Natural killer cell (primary cell): ENCODE measurements around the gene DARS2. TPM values are rescaled to one million over a fixed set of nuclear protein-coding genes. Genes with fewer than 3 reads are reported as not detected.

Source experiments
- ATAC-seq, 3 donors: fragments of 150-1000 bp in 2 of 3; fragments of 200-7000 bp in 1 of 3; cut with Tn5 transposase; 1 replicate in 1 of 3; 2 replicates in 2 of 3; pipeline ENCODE4 v1.10.0; 2021; ENCODE audit warnings: mild to moderate bottlenecking in 2 of 3, moderate library complexity in 2 of 3
- DNase-seq, 2 donors: peaks; one replicate each; pipeline versions ENCODE4 v3.0.0 to v3.0.0-alpha.2; 2013 to 2021; ENCODE audit warnings: mixed read lengths in 1 of 2
- H3K27ac ChIP-seq: one replicate; pipeline ENCODE4 v1.5.1; 2013; ENCODE audit warnings: mild to moderate bottlenecking, low read length
- H3K27me3 ChIP-seq: one replicate; pipeline ENCODE4 v1.6.1; 2013; ENCODE audit warnings: low read length; ENCODE audit not compliant: control insufficient read depth, insufficient read depth
- H3K36me3 ChIP-seq: one replicate; pipeline ENCODE4 v1.6.1; 2013; ENCODE audit warnings: low read length; ENCODE audit not compliant: control insufficient read depth, insufficient read depth
- H3K4me1 ChIP-seq: one replicate; pipeline ENCODE4 v1.6.1; 2013; ENCODE audit warnings: low read length; ENCODE audit not compliant: control insufficient read depth, insufficient read depth
- H3K4me3 ChIP-seq: one replicate; pipeline ENCODE4 v1.5.1; 2013; ENCODE audit warnings: low read length
- H3K9me3 ChIP-seq: one replicate; pipeline ENCODE4 v1.6.1; 2013; ENCODE audit warnings: low read length; ENCODE audit not compliant: control insufficient read depth, insufficient read depth
- H3K27ac Mint-ChIP-seq, 2 donors: one replicate each; pipeline ENCODE4 v1.8.0; 2022; ENCODE audit warnings: mild to moderate bottlenecking in 2 of 2, mixed read lengths in 2 of 2, moderate library complexity in 1 of 2
- H3K27me3 Mint-ChIP-seq, 2 donors: one replicate each; pipeline ENCODE4 v1.8.0; 2022; ENCODE audit warnings: low read depth in 2 of 2, mixed read lengths in 2 of 2
- H3K36me3 Mint-ChIP-seq: one replicate; pipeline ENCODE4 v1.8.0; 2022; ENCODE audit warnings: mixed read lengths
- H3K4me1 Mint-ChIP-seq, 2 donors: one replicate each; pipeline ENCODE4 v1.8.0; 2022; ENCODE audit warnings: mixed read lengths in 2 of 2
- H3K4me3 Mint-ChIP-seq: one replicate; pipeline ENCODE4 v1.8.0; 2022; ENCODE audit warnings: mild to moderate bottlenecking, moderate library complexity, mixed read lengths
- H3K9me3 Mint-ChIP-seq, 2 donors: one replicate each; pipeline ENCODE4 v1.8.0; 2022; ENCODE audit warnings: mixed read lengths in 2 of 2
- WGBS: methylation state at CpG from one replicate; pipeline ENCODE4 v1.1.7; 2013; ENCODE audit warnings: missing lambda C conversion rate; ENCODE audit not compliant: insufficient coverage; 5-methylcytosine and 5-hydroxymethylcytosine counted together
- intact Hi-C: fragments of 100-400 bp; cut with micrococcal nuclease; formaldehyde crosslinking; loops from one replicate; pipeline ENCODE4 v1.14.2; 2022
- total RNA-seq, 4 donors: library from RNA; stranded (reverse); fragments of 120-200 nt in 1 of 4; gene quantifications; one replicate each; pipeline versions ENCODE4 v1.2.3 to v1.2.4, GENCODE V29; 2013 to 2022
- TF ChIP-seq, protein P1 (sequence below): fragments of 200-600 bp; IDR thresholded peaks from one replicate; pipeline ENCODE4 v1.8.0; 2022; ENCODE audit warnings: antibody characterized with exemption

The DARS2 gene
- total RNA-seq, 3 donors from 2014 or later (not counting 1 experiment from before 2014, with no cell fraction given), result 5.0 to 8.4 (median 5.8) TPM

DNA sequence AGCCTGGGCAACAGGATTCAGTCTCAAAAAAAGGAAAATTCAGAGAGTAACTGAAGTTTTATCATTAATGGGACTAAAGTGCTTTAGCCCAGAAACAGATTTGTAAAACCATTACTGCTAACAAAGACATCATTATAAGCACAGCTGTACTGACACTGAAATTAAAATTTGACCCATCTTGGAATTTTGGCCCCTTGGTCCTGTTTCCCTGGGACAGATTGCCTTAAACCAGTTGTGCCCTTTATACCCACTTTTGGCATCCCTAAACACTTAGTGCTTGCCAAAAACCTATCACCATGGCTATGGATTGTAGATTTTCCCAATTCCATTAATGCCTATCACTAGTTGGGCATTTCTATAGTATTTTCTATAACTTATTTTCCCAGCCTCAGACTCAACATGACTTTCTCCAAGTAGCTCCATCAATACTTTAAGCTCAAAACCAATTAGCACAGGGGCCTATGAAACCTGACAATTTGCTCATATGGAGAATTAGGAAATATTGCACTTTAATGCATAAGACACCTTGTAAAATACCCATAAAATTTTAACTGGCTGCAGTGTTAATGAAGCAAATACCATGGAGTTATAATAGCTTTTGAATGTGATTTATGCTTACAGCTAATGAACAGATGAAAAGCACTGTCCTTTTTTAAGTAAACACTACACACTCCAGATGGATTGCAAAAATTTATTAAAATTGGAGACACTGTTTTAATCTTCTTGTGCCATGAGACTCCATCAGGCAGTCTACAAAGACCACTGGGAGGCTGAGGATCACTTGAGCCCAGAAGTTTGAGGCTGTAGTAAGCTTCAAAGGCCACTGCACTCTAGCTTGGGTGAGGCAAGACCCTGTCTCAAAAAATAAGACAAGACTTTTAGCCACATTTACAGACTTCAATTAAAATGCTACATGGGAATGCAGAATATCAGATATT, 39.0 kb downstream of the DARS2 start:
- TF ChIP-seq, protein P1, sequence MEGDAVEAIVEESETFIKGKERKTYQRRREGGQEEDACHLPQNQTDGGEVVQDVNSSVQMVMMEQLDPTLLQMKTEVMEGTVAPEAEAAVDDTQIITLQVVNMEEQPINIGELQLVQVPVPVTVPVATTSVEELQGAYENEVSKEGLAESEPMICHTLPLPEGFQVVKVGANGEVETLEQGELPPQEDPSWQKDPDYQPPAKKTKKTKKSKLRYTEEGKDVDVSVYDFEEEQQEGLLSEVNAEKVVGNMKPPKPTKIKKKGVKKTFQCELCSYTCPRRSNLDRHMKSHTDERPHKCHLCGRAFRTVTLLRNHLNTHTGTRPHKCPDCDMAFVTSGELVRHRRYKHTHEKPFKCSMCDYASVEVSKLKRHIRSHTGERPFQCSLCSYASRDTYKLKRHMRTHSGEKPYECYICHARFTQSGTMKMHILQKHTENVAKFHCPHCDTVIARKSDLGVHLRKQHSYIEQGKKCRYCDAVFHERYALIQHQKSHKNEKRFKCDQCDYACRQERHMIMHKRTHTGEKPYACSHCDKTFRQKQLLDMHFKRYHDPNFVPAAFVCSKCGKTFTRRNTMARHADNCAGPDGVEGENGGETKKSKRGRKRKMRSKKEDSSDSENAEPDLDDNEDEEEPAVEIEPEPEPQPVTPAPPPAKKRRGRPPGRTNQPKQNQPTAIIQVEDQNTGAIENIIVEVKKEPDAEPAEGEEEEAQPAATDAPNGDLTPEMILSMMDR, result no peak
- ATAC-seq, result no peak
- H3K9me3 ChIP-seq, result no peaks in the 10 kb centered on the region
- intact Hi-C loops, result loop anchor here (10.0 kb wide), 1 partner anchor 301 kb away; no protein-coding TSS in a partner anchor
- Mint-ChIP-seq H3K27me3 (no peaks in the 10 kb centered on the region), H3K36me3 (peaks cover 30% of the 10 kb centered on the region), H3K4me3 (no peak overlapping the region), H3K27ac (peak overlapping the region; percentile 91 to 97), H3K9me3 (no peaks in the 10 kb centered on the region), H3K4me1 (peaks cover 42 to 44% of the 10 kb centered on the region in 2 donors)
- no peak overlapping the region for H3K4me3 ChIP-seq
- no peaks in the 10 kb centered on the region for H3K27me3 ChIP-seq
- H3K4me1 ChIP-seq, result peaks cover 10% of the 10 kb centered on the region
- DNase-seq, result peak in 1 of 2 donors; percentile 14
- H3K27ac ChIP-seq, result no peak overlapping the region
- H3K36me3 ChIP-seq, result peaks cover 59% of the 10 kb centered on the region

DNA sequence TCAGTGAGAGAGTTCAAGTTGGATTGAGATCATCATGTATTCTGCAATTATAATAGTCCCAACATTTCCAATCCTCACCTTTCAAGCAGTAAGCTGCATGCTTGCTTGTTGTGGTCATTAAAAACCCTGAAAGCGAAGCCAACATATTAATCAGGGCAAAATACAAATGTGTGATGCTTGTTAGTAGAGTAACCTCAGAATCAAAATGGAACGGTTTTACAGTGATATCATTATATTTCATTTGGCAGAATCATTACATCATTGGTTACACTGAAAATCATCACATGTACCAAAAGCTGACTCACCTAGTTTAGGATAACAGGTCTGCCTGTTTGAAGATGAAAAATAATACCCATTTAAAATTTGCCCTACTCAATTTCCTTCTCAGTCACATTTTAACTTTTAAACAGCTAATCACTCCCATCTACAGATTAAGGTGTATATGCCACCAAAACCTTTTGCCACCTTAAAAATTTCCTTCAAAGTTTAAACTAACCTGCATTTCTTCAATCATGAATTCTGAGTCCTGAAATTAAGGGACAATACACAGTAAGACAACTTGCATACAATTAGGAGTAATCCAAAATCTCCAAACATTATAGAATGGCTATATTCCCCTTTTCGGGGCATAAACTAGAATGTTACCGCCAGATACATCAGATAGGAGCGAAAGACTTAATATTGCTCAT, 39.9 kb downstream of the DARS2 start:
- ATAC-seq (no peak), DNase-seq (peak in 1 of 2 donors; percentile 23)
- H3K36me3 ChIP-seq, result peaks cover 57% of the 10 kb centered on the region
- H3K4me1 Mint-ChIP-seq, result peaks cover 50 to 51% of the 10 kb centered on the region in 2 donors
- WGBS, result 75% methylated on average over 4 of the region's 5 CpGs
- peaks cover 15% of the 10 kb centered on the region for H3K4me1 ChIP-seq
- H3K9me3 ChIP-seq, result no peaks in the 10 kb centered on the region
- H3K36me3 Mint-ChIP-seq, result peaks cover 30% of the 10 kb centered on the region
- H3K4me3 Mint-ChIP-seq, result no peak overlapping the region
- intact Hi-C loops, result loop anchor here (10.0 kb wide), 1 partner anchor 300 kb away; no protein-coding TSS in a partner anchor
- no peaks in the 10 kb centered on the region for H3K27me3 ChIP-seq
- H3K27me3 Mint-ChIP-seq, result no peaks in the 10 kb centered on the region
- TF ChIP-seq, protein P1, result no peak
- H3K27ac ChIP-seq, result no peak overlapping the region
- no peaks in the 10 kb centered on the region for H3K9me3 Mint-ChIP-seq
- H3K4me3 ChIP-seq, result no peak overlapping the region
- H3K27ac Mint-ChIP-seq, result peak overlapping the region; percentile 91 to 97

GRCh38 chr1:173865468-173866164, 41.1 kb downstream of the DARS2 start:
- Histone ChIP-seq H3K9me3 (no peaks in the 10 kb centered on the region), H3K27ac (no peak overlapping the region), H3K4me1 (peaks cover 24% of the 10 kb centered on the region), H3K27me3 (no peaks in the 10 kb centered on the region), H3K4me3 (no peak overlapping the region), H3K36me3 (peaks cover 49% of the 10 kb centered on the region)
- 58% methylated on average over 4 of the region's 4 CpGs for WGBS
- ATAC-seq (no peak), DNase-seq (peak in 1 of 2 donors; percentile 29)
- H3K4me1 Mint-ChIP-seq, result peaks cover 62 to 63% of the 10 kb centered on the region in 2 donors
- intact Hi-C loops, result loop anchor here (5.0 to 10.0 kb wide), 2 partner anchors 157 to 299 kb away; partner anchors contain the start of gene RC3H1
- H3K27ac Mint-ChIP-seq, result peak overlapping the region; percentile 91 to 97
- H3K27me3 Mint-ChIP-seq, result no peaks in the 10 kb centered on the region
- H3K4me3 Mint-ChIP-seq, result peak overlapping the region; percentile 98
- TF ChIP-seq, protein P1, result no peak
- peaks cover 30% of the 10 kb centered on the region for H3K36me3 Mint-ChIP-seq
- no peaks in the 10 kb centered on the region for H3K9me3 Mint-ChIP-seq
